Fibroblast of peridontal ligament (primary cell): ENCODE data around the gene OR4X2.
A peak's percentile ranks its signal among the peaks of the same experiment; 100 is the strongest.
"Not testable (repeated sequence)": the region's sequence is repeated elsewhere in the genome, so short reads cannot be mapped to it uniquely, and the experiment has no call there.

Source experiments
- DNase-seq: peaks from one replicate; pipeline ENCODE4 v3.0.0-alpha.2; 2010; ENCODE audit errors: extremely low read depth

The OR4X2 gene, protein sequence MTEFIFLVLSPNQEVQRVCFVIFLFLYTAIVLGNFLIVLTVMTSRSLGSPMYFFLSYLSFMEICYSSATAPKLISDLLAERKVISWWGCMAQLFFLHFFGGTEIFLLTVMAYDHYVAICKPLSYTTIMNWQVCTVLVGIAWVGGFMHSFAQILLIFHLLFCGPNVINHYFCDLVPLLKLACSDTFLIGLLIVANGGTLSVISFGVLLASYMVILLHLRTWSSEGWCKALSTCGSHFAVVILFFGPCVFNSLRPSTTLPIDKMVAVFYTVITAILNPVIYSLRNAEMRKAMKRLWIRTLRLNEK

DNA sequence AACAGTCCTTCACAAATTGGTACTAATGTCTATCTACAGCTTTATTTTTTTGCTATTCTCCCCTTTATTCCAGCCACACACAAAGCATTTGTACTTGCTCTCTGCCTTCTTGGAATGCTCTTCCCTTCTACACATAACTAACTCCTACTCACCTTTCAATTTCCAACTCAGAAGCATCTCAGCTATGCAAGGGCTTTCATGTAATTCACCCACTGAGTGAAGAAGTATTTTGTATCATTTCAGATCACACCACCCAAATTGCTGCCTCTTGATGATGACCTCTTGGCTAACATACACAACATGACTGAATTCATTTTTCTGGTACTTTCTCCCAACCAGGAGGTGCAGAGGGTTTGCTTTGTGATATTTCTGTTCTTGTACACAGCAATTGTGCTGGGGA is at the start of gene OR4X2:
TSS of gene OR4X2 (plus strand) at position 301 of the 400 bp plus-strand sequence. CDS start at position 301, 0 bp downstream.
- DNase-seq = no peak

DNA sequence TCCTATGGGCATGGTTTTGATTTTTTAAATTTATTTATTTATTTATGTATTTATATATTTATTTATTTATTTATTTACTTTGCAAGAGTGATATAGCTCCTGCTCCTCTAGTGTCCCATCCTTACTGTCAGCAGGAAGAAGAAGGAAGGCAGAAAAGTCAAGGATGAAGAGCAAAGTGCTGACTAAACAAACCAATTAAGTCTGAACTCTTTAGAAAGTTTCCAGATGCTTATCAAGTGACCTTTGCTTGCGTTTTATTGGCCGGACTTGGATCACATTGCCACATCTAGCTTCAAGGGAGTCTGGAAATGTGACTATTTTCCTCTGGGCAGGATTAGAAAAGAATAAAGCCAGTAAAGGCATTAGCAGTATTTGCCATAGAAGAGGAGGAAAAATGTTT is 37.0 kb upstream of the OR4X2 start:
- DNase-seq = no peak

DNA sequence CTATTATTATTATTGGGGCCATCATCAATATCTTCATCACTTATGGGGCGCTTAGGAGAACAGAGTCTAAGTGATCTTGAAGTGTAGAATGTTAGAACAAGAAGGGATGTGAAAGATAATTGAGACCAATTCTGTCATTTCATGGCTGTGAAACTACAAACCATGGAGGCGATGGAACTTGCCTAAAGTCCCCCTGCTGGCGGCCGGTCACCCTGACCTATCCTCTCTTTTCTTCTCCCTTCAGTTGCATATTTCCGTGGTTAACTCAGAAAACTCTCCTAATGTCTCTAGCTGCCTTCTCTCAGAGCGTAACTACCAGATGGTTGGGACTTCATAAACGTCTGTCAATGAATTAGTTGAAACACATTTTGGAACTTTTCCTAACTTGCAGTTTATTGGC is 34.9 kb upstream of the OR4X2 start:
- peak; percentile 29 for DNase-seq

GRCh38 chr11:48216510-48216909 is 28.4 kb upstream of the OR4X2 start, which contains the start of gene OR4B1:
TSS of gene OR4B1 (plus strand) at chr11:48216810. CDS start at chr11:48216810, 0 bp downstream.
- no peak for DNase-seq

DNA sequence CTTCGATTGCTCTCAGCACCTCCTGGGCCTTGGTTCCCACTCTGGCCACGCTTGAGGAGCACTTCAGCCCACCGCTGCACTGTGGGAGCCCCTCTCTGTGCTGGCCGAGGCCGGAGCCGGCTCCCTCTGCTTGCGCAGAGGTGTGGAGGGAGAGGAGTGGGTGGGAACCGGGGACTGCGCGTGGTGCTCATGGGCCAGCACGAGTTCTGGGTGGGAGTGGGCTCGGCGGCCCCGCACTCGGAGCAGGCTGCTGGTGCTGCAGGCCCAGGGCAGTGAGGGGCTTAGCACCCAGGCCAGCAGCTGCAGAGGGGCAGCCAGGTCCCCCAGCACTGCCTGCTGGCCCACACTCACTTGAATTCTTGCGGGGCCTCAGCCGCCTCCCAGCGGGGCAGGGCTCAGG is 16.1 kb upstream of the OR4X2 start:
- no peak for DNase-seq

GRCh38 chr11:48230057-48230456 is 14.8 kb upstream of the OR4X2 start:
- not testable (repeated sequence) for DNase-seq

- DNase-seq = no peak
Observed at GRCh38 chr11:48237727-48238126, 7.2 kb upstream of the OR4X2 start.

- DNase-seq = no peak
Observed at GRCh38 chr11:48242501-48242900, 2.4 kb upstream of the OR4X2 start.

GRCh38 chr11:48248902-48249301 is 4.0 kb downstream of the OR4X2 start:
- no peak for DNase-seq

- no peak for DNase-seq
Observed at GRCh38 chr11:48261600-48261999, 16.7 kb downstream of the OR4X2 start.

DNA sequence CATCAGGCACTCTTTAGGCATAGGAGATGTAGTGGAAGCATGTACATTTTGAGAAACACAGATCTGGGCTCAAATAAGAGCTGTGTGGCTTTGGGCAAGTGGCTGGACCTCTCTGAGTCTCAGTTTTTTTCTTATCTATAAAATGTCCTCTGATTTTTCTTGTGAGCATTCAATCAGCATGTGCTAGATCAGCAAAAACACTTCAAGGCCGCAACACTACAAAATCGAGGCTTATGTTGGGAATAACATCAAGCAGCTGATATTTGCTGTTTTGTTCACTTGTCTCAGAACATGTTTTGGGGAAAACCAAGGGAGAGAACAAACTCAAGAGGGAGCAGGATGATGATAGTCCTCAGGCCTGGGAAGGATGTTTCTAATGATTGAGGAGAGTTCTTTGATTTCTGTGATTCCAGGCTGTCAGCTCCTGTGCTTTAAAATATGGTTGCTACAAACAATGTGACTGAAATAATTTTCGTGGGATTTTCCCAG is 18.6 kb downstream of the OR4X2 start, which contains the start of gene OR4X1:
TSS of gene OR4X1 (plus strand) at position 439 of the 489 bp plus-strand sequence. CDS start at position 439, 0 bp downstream.
- no peak for DNase-seq

GRCh38 chr11:48270621-48271020 is 25.7 kb downstream of the OR4X2 start:
- no peak for DNase-seq

DNA sequence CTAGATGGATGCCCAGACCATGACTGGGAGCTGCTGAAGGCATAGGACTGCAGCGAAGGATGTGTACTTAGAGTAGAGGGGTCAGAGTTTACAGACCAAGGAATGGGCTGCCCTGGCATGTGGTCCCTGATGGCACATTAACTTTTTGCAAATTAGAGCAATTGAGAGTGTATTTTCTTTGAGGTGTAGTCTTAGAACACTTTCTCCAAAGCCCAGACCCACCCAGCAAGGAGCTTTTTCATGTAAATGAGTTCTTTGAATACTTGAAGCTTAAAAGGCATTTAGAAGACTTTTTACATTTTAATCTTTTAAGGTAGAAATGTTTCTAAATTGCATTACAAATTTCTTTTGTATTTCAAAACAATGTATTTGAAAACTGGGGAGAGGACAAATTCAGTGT is 27.7 kb downstream of the OR4X2 start:
- no peak for DNase-seq
